GM19035 (cell line): ENCODE measurements around the gene BNC2.

Experiments
- ATAC-seq: cut with Tn5 transposase; IDR thresholded peaks from one replicate; pipeline ENCODE4 v1.9.1; 2021; ENCODE audit not compliant: unreplicated experiment

BNC2 gene

DNA sequence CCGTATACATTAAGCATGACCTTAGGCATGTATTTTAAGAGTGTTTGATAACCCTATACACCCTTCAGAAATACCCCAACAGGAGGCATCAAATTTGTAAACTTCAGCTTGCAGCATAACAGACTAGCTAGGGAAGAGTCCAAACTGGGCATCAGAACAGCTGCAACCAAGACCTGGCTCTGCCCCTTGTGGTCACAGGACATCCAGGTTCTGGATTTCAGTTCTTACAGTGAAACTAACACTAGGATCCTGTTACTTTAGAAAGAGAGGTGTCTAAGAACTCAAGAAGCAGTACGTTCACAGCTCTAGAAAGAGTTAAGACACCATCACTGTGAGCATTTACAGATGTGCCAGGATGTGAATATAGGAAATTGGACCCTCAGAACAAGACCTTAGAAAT is 229.8 kb downstream of the BNC2 start:
- no peak for ATAC-seq

DNA sequence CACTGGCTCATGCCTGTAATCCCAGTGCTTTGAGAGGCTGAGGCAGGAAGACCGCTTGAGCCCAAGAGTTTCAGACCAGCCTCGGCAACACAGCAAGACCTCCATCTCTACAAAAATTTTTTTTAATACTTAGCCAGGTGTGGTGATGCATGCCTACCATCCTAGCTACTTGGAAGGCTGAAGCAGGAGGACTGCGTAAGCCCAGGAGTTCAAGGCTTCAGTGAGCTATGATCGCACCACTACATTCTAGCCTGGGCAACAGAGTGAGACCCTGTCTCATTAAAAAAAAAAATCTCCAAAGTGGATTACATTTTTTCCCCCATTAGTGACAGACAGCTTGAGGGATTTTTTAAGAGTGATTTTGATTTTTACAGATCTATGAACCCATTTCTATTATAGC is 230.8 kb downstream of the BNC2 start:
- ATAC-seq, result no peak

DNA sequence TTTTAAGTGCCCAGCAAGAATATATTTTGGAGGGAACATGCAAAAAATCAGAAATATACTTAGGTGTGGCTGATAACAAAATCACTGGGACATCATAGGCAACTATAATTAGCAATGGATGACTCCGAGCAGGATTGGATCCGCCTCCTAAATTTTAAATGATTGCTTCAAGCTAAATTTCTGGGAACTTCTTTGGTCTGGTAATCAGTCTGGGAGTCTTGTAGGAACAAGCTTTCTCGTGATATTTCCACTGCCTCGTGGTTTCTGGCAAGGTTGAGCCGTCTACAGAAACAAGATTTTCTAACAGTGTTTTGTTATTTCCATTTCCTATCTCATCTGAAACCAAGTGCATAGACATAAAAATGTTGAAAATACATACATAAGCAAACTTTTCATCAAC is 232.6 kb downstream of the BNC2 start:
- ATAC-seq, result no peak

DNA sequence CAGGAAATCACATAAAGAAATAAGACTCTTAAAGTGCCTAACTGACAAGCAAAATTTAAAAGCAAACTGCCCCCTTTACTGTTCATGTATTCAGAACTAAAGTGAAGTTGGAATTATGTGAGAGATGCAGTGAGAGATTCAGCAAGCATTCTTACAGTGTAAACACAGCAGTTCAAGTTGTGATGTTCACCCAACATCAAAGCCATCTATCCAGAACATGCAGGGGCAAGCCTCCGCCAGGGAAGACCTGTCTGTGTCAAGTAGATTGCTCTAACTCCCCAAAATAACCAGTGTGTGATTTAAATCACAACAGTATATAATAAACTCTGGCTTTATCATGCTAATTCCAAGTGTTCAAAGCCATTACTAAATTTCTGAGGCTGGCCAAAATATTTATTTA is 233.3 kb downstream of the BNC2 start:
- no peak for ATAC-seq

DNA sequence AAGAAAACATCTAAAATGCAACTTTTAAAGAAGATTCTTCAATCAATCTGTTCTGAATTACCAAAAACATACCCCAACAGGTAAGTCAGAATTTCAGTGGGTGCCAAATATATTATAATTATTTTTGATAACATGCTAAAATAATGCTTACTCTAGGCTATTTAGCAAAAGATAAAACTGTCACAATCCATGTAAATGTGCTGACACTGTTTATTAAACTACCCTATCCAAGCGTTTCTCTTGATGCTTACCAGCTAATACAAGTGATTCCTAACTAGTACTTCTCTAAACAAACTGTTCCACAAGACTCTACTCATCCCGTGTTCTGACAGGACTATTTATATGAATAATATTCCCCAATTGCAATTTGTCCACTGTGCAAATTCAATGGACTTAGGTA is 236.7 kb downstream of the BNC2 start:
- ATAC-seq, result no peak

DNA sequence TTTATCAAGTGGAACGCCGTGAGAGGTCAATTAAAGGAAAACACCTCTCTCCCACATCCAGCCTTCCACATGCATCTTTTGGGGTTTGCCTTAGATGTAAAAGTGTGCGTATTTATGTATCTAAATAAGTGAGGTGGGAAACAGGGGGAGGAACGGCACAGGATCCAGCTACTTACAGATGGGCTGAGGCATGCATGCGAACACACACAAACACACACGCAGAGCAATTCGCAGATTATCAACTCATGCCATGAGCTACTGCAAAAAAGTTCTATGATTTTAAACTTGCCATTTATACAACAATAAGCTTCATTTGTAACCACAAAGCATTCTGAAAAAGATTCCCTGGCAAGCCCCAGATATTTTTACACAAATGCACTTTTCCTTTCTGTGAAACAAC is 242.1 kb downstream of the BNC2 start:
- no peak for ATAC-seq

DNA sequence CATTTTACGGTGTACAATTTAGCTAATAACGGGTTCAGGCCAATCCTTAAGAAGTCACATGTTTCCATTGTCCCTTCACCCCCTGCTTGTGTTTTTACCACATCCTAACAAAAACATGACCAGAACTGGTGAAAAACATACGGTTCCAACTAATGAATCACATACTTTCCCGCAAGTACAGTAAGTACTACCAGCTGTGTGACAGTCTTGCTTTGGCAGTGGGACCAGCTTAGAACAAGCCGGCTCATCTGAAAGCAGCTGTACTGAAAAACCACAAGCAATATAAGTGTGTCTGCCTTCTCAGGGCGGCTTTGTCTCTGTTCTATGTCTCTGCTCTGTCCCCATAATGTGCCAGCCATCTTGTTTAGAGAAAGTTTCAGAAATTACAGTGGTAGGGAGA is 242.5 kb downstream of the BNC2 start:
- ATAC-seq, result no peak

DNA sequence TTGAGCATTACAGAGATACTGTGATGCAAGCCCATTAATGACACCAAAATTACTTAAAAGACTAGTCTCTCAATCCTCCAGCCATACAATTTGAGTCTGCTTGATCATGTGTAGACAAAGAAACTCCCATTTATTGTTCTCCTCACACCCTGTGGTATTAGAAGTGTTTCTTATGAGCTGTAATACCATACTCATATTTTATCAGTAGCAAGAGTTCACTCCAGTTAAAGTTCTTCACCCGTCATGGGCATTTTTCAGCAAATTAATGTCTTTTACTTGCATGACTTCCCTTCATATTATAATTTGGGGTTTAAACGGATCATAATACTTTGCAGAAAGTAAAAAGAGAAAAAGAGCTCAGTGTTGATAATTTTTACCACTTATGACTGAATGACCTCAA is 242.9 kb downstream of the BNC2 start:
- ATAC-seq, result no peak

DNA sequence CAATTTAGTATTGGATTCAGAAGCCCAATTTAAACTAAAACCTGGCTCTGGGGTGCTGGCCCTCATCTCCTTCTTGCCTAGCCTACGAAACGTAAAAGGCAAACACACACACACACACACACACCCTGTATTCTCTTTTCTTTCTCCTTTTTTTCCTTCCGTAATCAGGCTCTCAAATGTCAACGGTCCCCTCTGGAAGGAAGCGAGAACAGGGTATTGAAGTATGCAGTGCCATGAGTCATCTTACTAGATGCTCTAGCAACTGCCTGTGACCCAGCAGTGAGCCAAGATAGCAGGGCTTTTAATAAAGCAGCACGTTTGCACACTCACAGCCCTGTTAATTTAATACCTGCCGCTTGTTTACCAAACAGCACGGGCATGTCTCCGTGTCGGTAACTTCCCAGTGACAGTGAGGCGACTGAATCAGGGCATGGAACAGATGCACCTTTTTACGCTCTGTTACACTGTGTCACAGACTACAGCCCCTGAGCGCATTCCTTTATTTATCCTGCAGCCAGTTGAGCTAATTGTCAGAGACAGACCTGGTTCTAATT is 243.8 kb downstream of the BNC2 start:
- ATAC-seq, result no peak

DNA sequence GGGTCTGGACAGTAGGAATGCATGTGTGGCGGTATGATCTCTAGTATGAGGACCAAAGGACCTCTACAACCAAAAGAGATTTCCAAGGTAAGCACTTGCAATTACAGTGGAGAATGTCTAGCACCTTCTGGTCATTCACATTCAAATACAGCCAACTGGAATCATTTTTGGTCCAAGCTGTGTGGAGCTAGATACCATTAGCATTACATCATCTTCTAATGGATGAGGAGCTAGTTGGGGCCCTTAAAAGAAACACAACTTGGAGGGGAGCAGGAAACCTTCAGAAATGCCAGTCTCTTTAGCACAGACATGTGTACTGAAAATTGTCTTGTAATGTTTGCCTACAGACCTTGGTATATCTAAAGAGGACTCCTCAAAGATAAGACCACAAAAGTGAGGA is 244.7 kb downstream of the BNC2 start:
- ATAC-seq, result no peak

DNA sequence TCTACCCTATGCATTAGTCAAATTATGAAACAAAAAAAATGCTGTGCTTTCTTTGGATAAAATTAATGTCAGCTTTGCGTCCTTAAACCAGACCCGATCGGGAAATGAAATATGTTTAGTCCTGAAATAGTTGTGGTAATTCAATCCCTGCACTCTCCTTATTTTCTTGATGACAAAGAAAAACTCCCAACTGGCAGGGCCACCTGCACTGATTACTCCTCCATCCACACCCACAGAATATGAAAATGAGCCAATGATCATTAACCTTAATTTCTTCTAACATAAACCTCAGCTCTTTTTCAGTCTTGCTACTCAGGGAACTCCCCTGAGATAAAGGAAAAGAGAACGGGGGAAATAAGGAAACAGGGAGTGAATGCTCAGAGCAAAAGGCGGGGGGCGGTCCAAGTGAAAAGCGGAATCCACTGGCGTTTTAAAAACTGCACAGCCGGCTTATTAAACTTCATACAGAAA is 245.3 kb downstream of the BNC2 start:
- no peak for ATAC-seq

DNA sequence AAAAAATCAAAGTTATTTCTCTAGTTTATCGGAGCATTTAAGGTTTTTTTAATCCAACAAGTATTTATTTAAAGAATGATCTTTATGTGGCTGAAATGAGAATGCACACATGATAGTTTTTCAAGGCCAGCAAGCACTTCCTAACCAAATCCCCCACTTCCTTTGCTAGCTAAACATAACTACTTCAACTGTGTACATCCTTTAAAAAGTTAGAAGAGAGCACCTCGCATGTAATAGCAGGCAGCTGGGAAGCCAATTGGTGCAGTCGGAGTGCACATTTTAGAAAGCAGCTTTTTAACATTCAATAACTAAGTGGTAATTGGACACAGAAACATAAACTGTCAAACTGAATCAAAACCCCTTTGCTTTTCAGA is 245.7 kb downstream of the BNC2 start:
- no peak for ATAC-seq

DNA sequence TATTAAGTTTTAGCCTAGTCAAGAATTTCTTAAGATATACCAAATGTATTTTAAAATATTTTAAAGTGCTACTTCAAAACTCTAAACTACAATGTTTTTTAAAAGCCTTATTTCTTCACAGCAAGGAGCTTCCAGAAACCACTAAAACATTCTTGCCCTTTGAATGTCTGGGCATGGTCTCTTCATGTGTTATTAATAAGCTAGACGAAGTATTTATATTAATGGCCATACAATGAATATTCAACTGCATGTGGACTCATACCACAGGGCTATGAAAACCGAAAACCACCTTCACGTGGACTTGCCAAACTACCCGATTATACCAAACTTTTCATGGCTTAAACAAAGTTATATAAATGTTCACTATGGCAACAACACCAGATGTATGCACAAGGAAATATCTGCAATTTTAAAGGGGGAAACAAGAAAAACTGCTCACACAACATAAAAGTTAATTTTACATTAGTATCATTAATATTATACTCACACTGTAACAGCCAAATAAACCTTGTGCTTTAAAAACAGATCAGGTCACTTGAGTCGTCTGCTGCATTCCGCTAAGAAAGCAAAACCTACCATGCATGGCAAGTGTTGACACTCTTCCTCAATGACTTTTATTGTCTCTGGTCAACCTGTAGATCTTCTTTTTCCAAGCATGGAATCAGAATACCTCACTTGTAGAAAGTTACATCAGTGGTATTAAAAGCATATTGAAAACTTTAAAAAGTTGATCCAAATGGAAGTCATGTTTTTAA is 246.3 kb downstream of the BNC2 start:
- no peak for ATAC-seq

DNA sequence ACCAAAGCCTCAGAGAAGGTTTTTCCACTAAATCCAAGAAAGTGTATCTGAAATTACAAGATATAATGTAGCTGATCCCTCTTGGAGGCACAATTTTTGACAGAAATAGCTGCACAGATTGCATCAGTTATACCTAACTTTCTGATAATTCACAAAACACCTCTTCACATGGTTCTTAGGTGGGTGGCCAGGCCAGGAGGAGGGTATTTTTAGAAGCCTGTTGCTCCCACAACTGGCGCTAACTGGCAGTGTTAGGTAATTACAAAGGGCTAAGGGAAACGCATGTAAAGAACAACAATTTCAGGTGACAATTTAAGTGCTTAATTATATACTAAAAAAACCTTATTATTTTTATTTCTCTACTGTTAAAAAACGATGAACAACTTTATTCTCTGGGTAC is 247.9 kb downstream of the BNC2 start:
- ATAC-seq, result no peak

DNA sequence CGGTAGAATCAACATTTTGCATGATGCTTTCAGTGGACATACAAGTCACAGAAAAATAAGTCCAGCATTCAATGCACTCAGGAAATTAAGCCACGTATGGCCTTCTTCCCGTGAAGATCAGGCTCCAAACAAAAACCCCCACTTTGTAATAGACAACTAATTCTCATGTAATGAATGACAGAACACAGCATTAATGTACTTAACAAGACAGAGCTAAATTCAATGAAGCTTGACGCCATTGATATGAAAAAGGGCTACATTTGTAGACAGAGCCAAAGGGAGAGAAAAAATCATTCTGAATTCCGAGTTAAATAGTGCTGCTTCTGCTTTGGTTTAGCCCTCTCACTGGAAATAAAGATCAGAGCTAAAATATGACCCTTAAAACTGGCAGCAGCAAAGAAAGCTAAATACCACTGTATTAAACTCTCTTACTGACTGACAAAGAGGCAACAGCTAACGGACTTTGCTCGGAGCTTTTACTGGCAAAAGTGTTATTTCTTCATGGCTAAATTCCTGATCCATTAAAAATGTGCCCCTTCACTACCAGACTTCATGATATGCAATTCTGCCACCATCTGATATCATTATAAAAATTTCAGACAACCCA is 250.5 kb downstream of the BNC2 start:
- no peak for ATAC-seq

DNA sequence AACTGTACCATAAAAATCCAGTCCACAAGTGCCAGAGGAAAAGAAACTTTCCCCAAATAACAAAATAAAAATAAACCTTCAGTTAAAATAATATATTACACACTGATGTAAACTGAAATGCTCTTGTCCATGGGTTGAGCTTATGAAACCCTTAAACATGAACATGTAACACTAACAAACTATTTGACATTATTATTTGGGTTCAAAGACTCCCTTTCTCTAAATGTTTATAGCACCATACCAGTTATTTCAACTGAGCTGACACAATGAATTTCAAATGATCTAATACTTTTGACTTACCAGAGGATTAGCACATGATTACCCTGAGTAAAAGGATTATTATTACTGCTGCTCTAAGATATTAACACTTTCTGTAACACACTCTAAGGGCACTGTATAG is 251.1 kb downstream of the BNC2 start:
- no peak for ATAC-seq

DNA sequence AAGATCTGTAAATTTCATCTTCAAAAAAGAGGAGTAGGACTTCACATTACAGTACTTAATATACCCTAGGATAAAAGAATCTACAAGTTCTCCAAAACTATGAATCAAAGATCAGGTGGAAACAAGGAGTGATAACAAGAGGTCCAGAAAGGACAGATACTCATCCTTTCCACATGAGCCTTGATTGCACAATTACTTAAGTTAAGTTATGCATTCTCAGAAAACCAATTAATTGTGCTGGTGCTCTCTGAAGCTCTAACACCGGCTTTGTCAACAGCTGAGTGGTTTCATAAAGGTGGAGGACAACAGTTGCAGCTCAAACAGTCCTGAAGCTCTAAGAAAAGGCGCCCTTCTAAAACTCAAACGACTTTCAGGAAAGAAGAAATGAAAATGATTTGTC is 251.9 kb downstream of the BNC2 start:
- no peak for ATAC-seq

DNA sequence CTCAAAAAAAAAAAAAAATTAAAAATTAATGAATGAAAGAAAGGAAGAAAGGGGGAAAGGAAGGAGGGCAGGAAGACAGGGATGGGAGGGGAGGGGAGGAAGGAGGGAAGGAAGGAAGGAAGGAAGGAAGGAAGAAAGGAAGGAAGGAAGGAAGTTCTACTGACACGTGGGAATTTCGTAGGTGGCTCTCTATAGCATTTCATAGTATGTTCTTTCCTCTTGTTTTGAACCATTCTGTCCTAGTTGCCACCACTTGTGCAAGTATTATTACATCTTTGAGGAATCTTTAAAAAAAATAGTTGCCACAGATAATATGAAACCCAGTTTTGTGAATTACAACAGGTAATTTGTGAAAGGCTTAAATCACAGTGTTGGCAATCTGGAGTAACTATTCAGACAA is 253.8 kb downstream of the BNC2 start:
- no peak for ATAC-seq

DNA sequence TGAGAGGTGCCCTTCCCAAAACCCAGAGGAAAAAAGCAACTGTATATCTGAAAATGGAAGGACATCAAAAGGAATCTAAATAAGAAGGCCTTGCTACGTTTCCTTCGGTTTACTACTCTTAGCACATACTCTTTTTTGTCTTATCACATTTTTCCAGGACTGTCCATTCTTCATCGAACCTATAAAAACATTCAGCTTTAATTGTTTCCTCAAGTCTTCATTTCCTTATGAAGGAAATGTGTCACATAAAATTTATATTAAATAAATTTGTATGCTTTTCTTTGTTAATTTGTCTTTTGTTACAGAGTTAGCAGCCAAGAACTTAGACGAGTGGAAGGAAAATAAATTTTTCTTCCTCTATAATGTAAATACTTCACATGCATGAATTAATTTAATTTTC is 255.0 kb downstream of the BNC2 start:
- no peak for ATAC-seq

DNA sequence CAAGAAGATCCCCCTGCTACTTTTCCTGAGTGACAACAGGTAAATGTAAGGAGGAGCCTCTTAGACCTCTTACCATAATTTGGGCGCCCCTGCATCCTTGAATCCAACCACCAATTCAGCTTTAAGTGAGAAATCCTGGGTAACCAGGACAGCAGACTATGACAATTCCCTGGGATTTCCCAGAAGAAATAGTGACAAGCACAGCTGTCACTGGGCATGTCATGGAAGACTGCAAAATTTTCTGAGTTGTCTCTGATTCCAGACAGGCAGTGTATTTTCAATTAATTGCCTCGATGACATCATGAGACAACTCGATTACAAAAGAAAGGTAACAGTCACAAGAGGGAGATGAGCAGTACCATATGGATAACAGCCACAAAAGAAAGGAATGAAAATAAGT is 256.9 kb downstream of the BNC2 start:
- no peak for ATAC-seq

DNA sequence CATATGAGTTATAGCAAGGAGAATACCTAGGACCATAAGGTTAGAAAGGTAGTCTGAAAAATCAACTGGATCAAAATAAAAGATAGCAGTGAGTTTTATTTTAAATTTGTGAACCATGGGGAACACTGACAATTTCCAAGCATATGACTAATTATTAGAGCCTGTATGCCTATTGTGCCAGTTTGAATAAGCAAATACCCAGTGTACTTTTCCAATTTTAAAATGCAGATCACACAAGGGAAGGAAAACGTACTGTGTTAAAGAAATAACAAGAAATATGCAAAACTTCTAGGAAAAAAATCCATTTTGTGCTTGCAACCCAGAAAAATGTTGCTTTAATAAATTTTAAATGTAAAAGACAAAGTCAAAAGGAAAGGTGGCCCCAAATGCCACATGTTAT is 257.4 kb downstream of the BNC2 start:
- no peak for ATAC-seq

DNA sequence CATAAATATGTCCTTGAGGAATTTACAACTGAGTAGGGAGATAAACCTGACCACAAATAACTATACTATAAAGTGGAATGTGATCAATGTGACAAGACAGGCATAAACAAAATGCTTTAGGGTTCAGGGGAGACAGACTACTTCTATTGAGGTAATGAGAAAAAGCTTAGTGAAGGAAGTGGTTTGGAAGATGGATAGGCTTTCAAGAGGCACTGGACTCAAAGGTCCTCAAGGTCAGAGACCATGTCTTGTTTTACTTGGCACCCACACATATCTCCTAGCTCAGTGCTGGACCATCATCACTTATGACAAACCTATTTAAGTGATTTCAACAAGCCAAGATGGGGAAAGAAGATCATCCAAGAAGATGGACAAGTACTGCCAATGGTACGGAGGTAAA is 257.8 kb downstream of the BNC2 start:
- ATAC-seq, result no peak

DNA sequence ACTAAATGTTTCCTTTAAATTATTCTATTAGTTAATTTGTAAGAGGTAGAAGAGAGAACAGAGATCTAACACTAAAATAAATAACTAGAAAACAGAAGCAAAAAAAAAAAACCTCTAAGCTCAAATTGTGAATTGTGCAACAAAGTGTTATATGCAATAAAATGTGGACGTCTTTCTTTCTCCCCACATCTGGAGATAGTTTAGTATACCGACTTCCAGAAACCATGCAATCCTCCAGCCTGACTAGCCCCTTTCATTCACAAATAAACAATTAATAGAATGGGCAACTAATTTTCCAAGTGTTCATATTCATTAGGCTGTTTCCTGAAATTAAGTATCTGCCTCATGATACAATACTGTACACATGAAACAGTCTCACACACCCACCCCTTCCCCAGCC is 258.5 kb downstream of the BNC2 start:
- no peak for ATAC-seq
